DND-41 (cell line): ENCODE results near the gene NDUFB11.
"Not testable (repeated sequence)": the region's sequence is repeated elsewhere in the genome, so short reads cannot be mapped to it uniquely, and the experiment has no call there.

ENCODE experiments used
- ATAC-seq: fragments of 200-7000 bp; cut with Tn5 transposase; 3 replicates; pipeline ENCODE4 v1.9.1; 2021; ENCODE audit warnings: low read depth; ENCODE audit not compliant: insufficient read depth
- DNase-seq: peaks from one replicate; pipeline ENCODE4 v3.0.0-alpha.2; 2020
- H2AFZ ChIP-seq: 2 replicates; pipeline ENCODE4 v1.6.0; 2012; ENCODE audit warnings: low read depth, low read length
- H3K27ac ChIP-seq: 2 replicates; pipeline ENCODE4 v1.5.1; 2012; ENCODE audit warnings: low read length, inconsistent platforms
- H3K27me3 ChIP-seq: fragments of 200-600 bp; sonication (generic); 2 replicates; pipeline ENCODE4 v1.6.0; 2012; ENCODE audit warnings: low read length, mild to moderate bottlenecking, inconsistent platforms; ENCODE audit not compliant: insufficient read depth, poor library complexity
- H3K36me3 ChIP-seq: 2 replicates; pipeline ENCODE4 v1.5.1; 2012; ENCODE audit warnings: low read length, inconsistent platforms; ENCODE audit not compliant: insufficient read depth
- H3K4me1 ChIP-seq: 2 replicates; pipeline ENCODE4 v1.5.1; 2012; ENCODE audit warnings: mild to moderate bottlenecking, low read length; ENCODE audit not compliant: insufficient read depth
- H3K4me2 ChIP-seq: 2 replicates; pipeline ENCODE4 v1.6.0; 2012; ENCODE audit warnings: mild to moderate bottlenecking, moderate library complexity, low read length, inconsistent platforms; ENCODE audit not compliant: insufficient read depth
- H3K4me3 ChIP-seq, 2 experiments: fragments of 200-600 bp in 1 of 2; shearing (Covaris generic) in 1 of 2; 2 replicates each; pipeline ENCODE4 v1.5.1; 2012 to 2016; ENCODE audit warnings: inconsistent platforms in 2 of 2, low read length in 2 of 2, mild to moderate bottlenecking in 2 of 2, low read depth in 1 of 2, moderate library complexity in 1 of 2
- H3K79me2 ChIP-seq: 2 replicates; pipeline ENCODE4 v1.6.0; 2012; ENCODE audit warnings: low read length, inconsistent platforms; ENCODE audit not compliant: insufficient read depth
- H3K9ac ChIP-seq: 2 replicates; pipeline ENCODE4 v1.6.0; 2012; ENCODE audit warnings: low read depth, mild to moderate bottlenecking, inconsistent platforms, low read length, moderate library complexity
- H3K9me3 ChIP-seq: 2 replicates; pipeline ENCODE4 v1.5.1; 2012; ENCODE audit warnings: low read length, moderate library complexity, mild to moderate bottlenecking, inconsistent platforms; ENCODE audit not compliant: insufficient read depth, severe bottlenecking
- H4K20me1 ChIP-seq: 2 replicates; pipeline ENCODE4 v1.6.0; 2012; ENCODE audit warnings: low read length; ENCODE audit not compliant: insufficient read depth
- CTCF ChIP-seq: IDR thresholded peaks from 2 replicates; pipeline ENCODE4 v1.5.1; 2012; ENCODE audit warnings: borderline replicate concordance, low read length, moderate library complexity, mild to moderate bottlenecking; ENCODE audit not compliant: poor library complexity, severe bottlenecking; ENCODE audit errors: extremely low read depth
- EZH2 ChIP-seq: IDR thresholded peaks from 3 replicates; pipeline ENCODE4 v1.6.1; 2012; ENCODE audit warnings: borderline replicate concordance, low read depth, mild to moderate bottlenecking, moderate library complexity, low read length, inconsistent platforms; ENCODE audit not compliant: severe bottlenecking

The NDUFB11 gene

GRCh38 chrX:47112316-47112954, 32.1 kb downstream of the NDUFB11 start:
- Histone ChIP-seq H3K27ac (no peak overlapping the region), H3K4me3 (no peak overlapping the region), H3K9me3 (no peaks in the 10 kb centered on the region), H3K4me1 (no peaks in the 10 kb centered on the region), H3K36me3 (no peaks in the 10 kb centered on the region), H3K4me2 (no peak overlapping the region), H3K79me2 (no peaks in the 10 kb centered on the region), H2AFZ (no peak overlapping the region), H3K9ac (no peak overlapping the region), H4K20me1 (no peaks in the 10 kb centered on the region), H3K27me3 (no peaks in the 10 kb centered on the region)
- no peak for DNase-seq
- TF ChIP-seq CTCF (no peak), EZH2 (no peak)
- ATAC-seq: no peak

GRCh38 chrX:47110936-47111615, 33.4 kb downstream of the NDUFB11 start:
- not testable (repeated sequence) for H3K27ac ChIP-seq, H3K4me1 ChIP-seq, H3K9ac ChIP-seq, H3K4me2 ChIP-seq, H4K20me1 ChIP-seq, H2AFZ ChIP-seq, DNase-seq, H3K4me3 ChIP-seq, H3K27me3 ChIP-seq, H3K79me2 ChIP-seq, H3K9me3 ChIP-seq, H3K36me3 ChIP-seq, ATAC-seq

- Histone ChIP-seq H3K9ac (no peak overlapping the region), H2AFZ (no peak overlapping the region), H3K9me3 (no peaks in the 10 kb centered on the region), H3K79me2 (no peaks in the 10 kb centered on the region), H3K4me1 (no peaks in the 10 kb centered on the region), H4K20me1 (no peaks in the 10 kb centered on the region), H3K27ac (no peak overlapping the region), H3K27me3 (no peaks in the 10 kb centered on the region), H3K4me2 (no peak overlapping the region), H3K36me3 (no peaks in the 10 kb centered on the region), H3K4me3 (no peak overlapping the region)
- ATAC-seq: no peak
- TF ChIP-seq CTCF: no peak
- no peak for TF ChIP-seq EZH2
- no peak for DNase-seq
Observed at GRCh38 chrX:47101206-47101605, 43.3 kb downstream of the NDUFB11 start.

GRCh38 chrX:47098338-47099094, 46.0 kb downstream of the NDUFB11 start:
- H3K4me2 ChIP-seq: no peak overlapping the region
- DNase-seq (no peak), ATAC-seq (no peak)
- H3K27ac ChIP-seq: no peak overlapping the region
- H3K27me3 ChIP-seq: no peaks in the 10 kb centered on the region
- no peaks in the 10 kb centered on the region for H3K4me1 ChIP-seq
- no peak overlapping the region for H2AFZ ChIP-seq
- TF ChIP-seq CTCF (no peak), EZH2 (no peak)
- H4K20me1 ChIP-seq: no peaks in the 10 kb centered on the region
- no peaks in the 10 kb centered on the region for H3K79me2 ChIP-seq
- no peaks in the 10 kb centered on the region for H3K9me3 ChIP-seq
- H3K9ac ChIP-seq: no peak overlapping the region
- no peak overlapping the region for H3K4me3 ChIP-seq
- H3K36me3 ChIP-seq: no peaks in the 10 kb centered on the region
